Jurkat, Clone E6-1 (cell line): ENCODE results near the gene ANKRD11.

Experiments
- DNase-seq: peaks from one replicate; pipeline ENCODE4 v3.0.0-alpha.2; 2011; ENCODE audit warnings: low read depth, low spot score
- H3K4me3 ChIP-seq: 2 replicates; pipeline ENCODE4 v1.5.1; 2011; ENCODE audit warnings: mild to moderate bottlenecking, low read length, control low read depth, moderate library complexity

The ANKRD11 gene

DNA sequence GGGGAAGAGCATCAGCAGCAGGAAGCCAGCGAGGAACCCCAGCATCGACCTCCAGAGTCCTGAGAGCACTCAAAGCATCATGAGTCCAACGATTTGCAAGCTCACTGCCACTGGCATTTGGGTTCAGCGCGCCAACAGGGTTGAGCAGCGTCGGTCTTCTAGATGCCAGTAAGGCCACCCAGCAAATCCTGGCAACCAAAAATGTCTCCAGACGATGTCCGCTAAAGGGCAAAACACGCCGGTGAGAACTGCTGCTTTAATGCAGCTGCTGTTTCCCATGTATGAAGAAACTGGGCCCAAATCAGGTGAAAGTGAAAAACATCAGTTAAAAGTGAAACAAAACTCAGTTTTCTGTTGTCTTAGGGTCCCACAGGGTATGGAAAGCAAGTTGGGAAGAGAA, 70.2 kb downstream of the ANKRD11 start:
- no peak overlapping the region for H3K4me3 ChIP-seq
- no peak for DNase-seq

DNA sequence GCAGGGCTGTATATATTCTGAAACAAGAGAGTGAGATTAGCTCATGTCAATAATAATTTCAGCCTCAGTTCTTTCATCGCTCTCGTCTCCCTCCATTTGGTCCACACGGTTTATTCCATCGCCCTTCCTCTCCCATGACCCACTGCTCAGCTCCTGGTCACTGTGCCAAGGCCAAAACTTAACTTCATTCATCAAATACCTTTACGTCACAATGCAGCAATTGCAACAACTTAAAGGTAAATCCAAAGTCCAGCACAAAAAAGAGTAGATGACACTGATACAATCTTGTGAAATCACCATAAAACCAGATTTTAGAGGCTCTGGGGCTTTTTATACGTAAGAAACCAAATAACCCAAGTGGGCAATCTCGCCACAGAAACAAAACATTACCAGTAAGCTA, 72.0 kb downstream of the ANKRD11 start:
- no peak overlapping the region for H3K4me3 ChIP-seq
- no peak for DNase-seq

DNA sequence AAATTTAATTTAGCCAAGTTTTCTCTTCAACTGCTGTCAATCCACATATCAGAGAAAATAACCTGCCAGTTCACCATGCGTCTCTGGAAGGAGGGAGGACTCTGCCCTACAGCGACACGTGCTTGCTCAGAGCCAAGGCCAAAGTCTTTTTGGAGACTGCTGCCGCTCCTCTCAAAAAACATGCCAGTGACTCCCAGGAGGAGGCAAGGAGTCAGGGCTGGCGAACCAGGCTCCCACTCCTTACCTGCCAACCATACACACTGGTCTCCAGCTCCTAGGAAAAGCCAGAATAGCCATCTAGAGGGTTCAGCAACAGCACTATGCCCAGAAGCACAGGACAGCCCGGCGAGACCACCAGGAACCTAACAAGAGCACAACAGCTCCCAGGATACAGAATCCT, 73.0 kb downstream of the ANKRD11 start:
- DNase-seq: no peak
- H3K4me3 ChIP-seq: no peak overlapping the region

DNA sequence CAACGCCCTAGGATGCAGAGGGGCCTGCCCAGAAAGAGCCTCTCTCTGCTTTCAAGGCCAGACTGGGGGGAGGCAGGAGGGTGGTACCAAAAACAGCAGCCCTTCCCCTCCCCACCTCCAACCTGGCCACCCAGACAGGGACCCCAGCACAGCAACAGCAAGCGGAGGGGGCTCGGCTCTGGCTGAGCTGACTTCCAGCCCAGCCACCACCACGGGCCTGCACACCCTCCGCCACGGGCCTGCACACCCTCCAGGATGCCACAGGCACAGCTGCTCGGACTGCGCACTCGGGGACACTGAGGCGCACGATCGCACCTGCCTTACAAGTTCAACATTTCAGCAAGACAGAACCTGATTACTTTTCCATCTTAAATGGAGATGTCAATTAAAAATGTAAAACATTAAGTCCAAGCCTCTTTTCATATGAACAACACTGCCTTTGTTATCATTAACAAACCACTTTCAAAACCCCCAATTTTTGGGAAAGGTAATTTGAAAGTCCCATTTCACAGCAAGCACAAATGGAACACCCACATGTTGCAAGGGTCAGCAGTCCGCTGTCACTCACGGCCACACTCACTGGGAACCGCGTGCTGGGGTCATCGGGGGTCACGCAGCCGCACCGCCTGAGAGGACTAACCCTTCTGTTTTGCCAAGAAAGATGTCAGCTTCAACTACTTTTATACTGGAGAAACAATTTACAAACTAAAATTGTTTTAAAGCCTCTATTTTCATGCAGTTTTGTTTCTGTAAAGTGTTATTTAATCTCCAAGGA, 76.4 kb downstream of the ANKRD11 start:
- no peak for DNase-seq
- H3K4me3 ChIP-seq: no peak overlapping the region

DNA sequence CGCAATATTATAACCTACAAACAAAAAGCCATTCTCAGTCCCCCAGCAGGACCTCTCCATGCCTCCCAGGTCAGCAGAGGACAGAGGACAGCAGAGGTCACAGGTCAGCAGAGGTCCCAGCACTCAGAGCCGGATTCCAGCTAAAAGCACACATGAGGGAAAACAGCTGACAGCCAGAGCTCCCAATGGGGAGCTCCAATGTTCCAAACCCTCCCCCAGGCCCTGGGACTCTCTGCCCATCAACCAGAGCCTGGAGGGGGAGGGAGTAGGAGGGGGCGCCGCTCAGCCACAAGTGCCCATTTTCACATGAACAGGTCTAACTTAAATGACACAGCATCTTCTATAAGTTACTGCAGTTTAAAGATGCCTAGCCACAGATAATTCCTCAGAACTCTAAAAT, 77.5 kb downstream of the ANKRD11 start:
- no peak for DNase-seq
- no peak overlapping the region for H3K4me3 ChIP-seq

DNA sequence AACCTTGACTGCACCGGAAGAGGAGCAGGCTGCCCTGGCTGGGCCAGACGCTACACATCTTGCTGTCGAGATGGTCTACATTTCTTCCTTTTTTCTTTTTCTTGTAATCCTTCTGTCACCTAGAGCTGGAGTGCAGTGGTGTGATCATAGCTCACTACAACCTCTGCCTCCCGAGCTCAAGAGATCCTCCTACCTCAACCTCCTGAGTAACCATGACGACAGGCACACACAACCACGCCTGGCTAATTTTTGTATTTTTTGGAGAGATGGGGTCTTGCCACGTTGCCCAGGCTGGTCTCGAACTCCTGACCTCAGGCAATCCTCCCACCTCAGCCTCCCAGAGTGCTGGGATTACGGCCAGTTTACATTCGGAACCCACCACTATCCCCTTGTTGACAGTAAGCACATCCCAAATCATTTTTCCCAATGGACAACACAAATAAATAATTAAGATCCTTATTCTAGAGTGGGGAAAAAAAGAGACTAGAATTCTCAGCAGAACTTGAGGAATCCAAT, 79.0 kb downstream of the ANKRD11 start:
- no peak for DNase-seq

DNA sequence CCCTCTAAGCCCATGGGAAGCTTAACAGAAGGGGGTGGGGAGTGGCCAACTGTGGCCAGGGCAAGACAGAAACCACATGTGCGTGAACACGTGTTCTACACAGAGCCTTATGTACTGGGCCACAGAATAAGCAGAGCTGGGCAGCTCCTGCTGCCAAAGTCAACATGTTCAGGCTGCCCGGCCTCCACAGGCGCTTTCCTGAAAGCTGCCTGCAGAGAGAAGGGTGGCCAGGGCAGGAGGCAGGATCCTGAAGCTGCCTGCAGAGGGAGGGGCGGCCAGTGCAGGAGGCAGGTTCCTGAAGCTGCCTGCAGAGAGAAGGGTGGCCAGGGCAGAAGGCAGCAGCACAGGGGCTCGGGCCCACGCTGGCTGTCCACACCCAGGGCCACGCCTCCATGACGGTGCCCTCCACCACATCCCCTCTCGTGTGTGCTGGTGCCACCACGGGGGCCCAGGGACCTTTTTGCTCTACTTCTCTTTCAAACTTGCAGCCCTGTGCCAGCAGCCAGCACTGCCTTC, 79.5 kb downstream of the ANKRD11 start:
- DNase-seq: no peak
- H3K4me3 ChIP-seq: no peak overlapping the region

More for the DNA sequence above, 79.0 kb downstream of the ANKRD11 start:
- no peak overlapping the region for H3K4me3 ChIP-seq

DNA sequence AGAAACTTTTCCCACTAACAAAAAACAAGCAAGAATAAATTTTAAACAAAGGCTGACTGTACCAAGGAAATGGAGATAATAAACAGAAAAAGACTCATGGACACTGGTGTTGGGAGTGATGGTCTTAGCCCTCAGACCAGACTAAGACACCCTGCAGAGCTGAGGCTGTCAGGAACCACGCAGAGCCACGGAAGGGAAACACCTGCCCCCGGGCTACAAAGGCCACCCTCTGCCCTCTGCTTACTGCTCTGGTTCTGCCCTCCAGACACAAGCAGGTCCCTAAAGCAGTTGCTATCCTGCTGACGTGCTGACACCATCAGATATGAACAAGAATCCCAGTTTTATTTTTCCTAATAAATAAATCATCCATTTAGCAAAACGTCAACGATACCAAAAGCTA, 80.0 kb downstream of the ANKRD11 start:
- DNase-seq: no peak
- no peak overlapping the region for H3K4me3 ChIP-seq

DNA sequence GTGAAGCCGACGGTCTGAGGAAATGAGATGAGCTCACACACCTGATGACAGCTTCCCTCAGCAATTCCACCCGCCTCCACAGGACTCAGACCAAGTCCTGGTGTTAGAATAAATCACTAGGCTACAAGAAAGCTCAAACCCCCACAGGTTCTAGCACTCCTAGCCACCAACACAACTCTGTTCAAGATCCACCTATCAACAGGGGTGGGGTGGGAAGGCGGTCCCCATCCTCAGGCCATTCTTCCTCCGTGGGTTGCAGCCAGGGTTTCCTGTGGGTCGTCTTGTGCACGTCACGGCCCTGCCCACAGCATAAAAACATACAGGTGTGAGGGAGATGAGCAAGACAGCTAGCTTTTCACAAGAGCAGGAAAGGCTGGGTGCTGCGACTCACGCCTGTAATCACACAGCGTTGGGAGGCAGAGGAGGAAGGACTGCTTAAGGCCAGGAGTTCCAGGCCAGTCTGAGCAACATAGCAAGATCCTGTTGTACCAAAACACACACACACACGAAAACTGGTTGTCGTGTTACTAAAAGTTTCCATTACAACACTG, 81.1 kb downstream of the ANKRD11 start:
- peak; percentile 35 for DNase-seq
- H3K4me3 ChIP-seq: no peak overlapping the region

DNA sequence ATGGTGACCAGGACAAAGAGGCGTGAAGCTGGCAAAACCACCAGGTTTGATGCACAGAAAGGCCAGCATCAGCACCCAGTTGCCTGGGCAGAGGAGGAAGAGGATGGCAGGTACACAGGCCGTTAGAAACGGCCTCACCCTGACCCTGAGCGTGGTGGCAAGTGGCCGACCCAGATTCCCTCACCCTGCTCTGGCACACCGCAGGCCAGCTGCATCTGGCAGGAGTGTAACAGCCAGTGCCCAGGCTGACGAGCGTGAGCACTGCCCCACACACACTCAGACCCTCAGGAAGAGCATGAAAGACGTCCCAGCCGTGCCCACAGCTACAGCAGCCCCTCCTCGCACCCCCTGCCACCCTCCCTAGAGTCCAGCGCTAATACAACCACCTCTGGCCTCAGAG, 82.0 kb downstream of the ANKRD11 start:
- DNase-seq: no peak
- H3K4me3 ChIP-seq: no peak overlapping the region

DNA sequence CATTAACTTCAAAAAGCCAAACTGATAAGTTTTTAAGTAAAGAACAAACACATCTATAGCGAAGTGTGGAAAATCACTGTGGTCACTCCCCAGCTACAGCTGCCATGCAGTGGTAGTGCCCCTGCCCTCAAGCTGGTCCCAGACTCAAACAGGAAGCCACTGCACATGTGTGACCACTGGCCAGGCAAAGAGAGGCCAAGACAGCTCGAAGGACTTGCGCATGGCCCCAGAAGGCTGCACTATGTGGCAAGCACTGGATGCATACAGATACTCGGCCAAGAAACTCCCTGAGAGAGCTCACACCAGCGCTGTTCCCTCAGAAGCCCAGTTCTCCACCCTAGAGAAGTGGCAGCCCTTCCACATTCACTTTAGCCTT, 82.4 kb downstream of the ANKRD11 start:
- DNase-seq: no peak
- H3K4me3 ChIP-seq: no peak overlapping the region

DNA sequence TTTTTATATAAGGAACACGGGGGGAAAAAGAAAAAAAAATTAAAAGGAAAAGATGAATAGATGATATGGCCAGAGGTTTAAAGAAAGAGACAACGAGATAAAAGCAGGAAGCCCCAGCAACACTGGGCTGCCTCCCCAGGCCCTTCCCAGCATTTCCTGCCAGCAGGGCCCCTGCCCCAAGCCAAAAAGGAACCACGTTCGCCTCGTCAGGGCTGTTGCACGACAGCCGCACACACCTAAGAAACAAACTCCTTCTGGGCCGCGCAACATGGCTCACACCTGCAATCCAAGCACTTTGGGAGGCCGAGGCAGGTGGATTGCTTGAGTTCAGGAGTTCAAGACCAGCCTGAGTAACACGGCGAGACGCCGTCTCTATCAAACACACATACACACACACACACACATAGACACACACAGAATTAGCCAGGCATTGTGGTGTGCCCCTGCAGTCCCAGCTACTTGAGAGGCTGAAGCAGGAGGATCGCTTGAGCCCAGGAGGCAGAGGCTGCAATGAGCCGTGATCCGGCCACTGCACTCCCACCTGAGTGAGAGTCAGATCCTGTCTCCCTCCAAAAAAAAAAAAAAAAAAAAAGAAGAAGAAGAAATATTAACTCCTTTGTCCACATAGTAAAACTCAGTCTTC, 83.0 kb downstream of the ANKRD11 start:
- DNase-seq: peak; percentile 47
- no peak overlapping the region for H3K4me3 ChIP-seq

DNA sequence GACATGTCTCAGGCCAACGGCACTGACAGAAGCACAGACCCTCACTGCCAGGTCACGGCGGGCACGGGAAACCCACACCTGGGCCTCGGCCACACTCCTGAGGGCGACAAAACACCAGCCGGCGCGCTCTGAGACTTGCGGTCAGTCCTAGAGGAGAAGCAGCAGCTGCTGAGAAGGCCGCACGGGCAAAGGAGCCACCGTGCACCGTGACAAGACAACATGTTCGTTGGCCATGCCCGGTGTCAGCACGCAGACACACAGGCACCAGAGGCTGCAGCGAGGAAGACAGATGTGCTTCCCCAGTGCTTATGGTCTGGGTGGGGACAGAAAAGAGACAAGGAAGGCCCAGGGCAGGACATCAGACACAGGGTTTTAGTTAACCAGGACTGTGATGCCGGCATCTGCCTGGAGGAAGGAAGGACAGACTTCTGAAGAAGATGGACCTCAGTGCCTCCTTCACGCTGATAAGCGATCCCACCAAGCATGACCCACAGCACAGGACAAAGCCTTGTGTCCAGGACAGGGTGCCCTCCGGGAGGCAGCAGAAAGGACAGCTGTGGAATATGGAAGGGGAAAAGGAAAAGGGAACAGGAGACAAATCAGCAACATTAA, 84.0 kb downstream of the ANKRD11 start:
- DNase-seq: no peak
- H3K4me3 ChIP-seq: no peak overlapping the region

DNA sequence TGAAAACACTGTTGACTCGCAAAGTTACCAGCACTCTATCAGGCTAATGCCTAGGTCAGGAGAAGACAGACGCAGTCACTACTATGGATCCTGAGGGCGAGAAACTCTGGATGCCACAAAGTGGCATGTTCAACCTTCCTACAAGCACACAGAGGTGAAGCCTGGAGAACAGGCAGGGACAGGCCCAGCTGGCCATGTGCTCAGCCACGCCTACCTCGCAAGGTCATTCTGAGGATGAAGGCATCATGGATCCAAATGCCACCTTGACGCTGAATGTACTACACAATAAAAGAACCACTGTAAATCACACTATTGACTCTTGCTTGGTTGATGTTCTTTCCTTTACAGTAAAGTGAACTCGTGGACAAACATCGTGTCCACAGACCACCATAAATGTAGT, 85.8 kb downstream of the ANKRD11 start:
- no peak overlapping the region for H3K4me3 ChIP-seq
- DNase-seq: no peak

DNA sequence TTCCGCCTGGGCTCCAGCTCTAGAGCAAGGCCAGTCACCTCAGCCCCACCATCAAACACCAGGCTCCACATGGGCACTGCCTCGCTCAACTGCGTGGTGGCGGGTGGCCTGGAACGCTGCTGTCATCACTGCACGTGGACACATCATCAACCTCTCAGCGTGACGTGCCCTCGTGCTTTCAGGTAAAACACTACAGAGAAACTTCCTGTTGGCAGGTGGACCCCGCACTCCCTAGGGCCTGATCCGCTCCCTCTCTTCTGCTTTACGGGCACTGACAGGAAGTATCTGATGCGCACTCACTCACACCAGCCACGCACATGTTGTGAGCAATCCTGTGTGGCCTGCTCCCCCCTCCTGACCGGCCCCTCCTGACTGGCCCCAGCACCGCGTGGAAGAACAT, 87.4 kb downstream of the ANKRD11 start:
- no peak for DNase-seq
- H3K4me3 ChIP-seq: no peak overlapping the region

DNA sequence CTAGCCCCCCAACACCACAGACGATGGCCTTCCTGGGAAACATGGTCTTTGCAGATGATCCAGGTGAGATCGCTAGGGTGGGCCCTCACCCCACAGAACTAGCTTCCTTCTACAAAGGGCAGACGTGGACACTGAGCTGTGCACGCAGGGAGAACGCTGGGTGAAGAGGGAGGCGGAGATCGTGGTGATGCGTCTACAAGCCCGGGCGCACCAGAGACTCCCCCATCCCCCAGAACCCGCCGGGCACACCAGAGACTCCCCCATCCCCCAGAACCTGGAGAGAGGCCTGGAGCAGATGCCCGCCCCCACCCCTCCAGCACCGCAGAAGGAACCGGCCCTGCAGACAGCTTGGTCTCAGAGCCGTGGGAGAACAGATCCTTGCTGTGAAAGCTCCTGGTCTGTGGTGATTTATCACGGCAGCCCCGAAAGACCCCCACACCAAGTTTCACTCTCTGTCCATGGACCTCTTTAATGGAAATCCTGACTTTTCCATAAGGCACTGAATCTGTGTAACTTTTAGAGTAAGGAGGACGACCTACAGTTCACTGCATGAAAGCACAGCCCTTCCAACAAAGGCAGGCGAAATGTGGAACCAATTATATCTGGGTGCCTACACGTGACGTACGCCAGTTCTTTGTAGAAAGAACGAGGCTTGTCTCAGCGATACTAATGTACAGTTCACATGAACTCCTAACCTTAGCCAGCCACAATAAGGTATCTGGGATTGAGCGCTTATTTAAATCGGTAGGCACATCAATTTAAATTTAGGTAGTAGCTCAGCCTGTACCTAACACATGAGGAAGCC, 88.5 kb downstream of the ANKRD11 start:
- no peak for DNase-seq
- H3K4me3 ChIP-seq: no peak overlapping the region

DNA sequence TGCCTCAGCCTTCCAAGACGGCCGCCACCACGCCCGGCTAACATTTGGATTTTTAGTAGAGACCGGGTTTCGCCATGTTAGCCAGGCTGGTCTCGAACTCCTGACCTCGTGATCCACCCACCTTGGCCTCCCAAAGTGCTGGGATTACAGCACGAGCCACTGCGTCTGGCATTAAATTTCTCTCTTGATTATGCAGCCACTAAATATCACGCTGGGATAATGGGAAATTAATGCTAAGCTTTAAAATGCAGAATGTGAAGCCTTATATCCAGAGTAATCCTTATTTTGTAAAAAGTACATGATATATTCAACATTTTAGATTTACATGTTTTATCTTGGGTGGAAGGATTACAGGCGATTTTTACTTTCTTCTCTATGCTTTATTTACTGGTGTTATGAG, 89.2 kb downstream of the ANKRD11 start:
- no peak overlapping the region for H3K4me3 ChIP-seq
- no peak for DNase-seq

DNA sequence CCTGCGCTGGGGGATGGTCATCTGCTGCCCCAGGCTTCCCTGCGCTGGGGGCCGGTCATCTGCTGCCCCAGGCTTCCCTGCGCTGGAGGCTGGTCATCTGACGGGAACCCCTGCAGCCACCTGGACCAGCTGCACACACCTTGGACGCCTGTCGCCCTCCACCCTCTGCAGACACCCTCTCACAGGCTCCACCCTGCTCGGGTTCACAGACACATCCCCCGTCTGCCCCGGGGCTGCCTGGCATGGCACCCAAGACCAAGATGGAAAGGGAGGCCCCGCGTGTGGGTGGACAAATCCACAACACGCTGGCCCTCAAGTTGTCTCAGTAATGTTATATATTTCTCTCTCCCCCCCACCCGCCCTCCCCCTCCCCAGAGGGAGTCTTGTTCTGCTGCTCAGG, 89.6 kb downstream of the ANKRD11 start:
- DNase-seq: no peak
- no peak overlapping the region for H3K4me3 ChIP-seq

DNA sequence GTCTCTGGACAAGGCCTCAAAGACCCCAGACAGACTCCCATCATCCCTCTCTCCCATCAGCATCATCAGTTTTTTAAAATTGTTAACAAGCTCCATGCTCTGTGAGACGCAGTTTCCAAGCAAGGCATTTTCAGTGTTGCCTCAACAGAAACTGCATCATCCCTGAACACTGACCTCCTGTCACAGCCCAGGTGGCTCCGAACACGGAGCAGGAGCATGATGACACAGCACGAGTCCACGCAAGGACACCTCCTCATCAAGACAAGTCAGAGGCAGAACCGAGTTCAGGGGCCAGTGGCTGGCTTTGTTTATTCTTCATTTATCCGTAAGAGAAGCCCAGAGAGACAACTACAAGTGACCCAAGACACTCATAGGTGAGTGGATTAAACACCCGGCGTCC, 91.4 kb downstream of the ANKRD11 start:
- DNase-seq: no peak
- no peak overlapping the region for H3K4me3 ChIP-seq
